Measurements from ENCODE around the gene ZDHHC8.

The ZDHHC8 gene, protein sequence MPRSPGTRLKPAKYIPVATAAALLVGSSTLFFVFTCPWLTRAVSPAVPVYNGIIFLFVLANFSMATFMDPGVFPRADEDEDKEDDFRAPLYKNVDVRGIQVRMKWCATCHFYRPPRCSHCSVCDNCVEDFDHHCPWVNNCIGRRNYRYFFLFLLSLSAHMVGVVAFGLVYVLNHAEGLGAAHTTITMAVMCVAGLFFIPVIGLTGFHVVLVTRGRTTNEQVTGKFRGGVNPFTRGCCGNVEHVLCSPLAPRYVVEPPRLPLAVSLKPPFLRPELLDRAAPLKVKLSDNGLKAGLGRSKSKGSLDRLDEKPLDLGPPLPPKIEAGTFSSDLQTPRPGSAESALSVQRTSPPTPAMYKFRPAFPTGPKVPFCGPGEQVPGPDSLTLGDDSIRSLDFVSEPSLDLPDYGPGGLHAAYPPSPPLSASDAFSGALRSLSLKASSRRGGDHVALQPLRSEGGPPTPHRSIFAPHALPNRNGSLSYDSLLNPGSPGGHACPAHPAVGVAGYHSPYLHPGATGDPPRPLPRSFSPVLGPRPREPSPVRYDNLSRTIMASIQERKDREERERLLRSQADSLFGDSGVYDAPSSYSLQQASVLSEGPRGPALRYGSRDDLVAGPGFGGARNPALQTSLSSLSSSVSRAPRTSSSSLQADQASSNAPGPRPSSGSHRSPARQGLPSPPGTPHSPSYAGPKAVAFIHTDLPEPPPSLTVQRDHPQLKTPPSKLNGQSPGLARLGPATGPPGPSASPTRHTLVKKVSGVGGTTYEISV

DNA sequence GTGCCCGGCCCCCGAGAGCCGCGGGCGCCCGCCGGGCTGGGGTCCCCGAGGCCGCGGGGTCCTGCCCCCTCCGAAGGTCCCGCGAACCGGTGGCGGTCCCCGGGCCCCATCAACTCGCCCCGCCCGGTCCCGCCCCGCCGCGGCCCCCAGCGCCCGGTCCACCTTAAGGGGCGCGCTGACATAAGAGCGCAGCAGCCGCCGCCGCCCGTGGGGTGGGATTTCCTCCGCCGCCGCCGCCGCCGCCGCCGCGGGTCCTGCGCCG is at the start of gene ZDHHC8:
TSS of gene ZDHHC8 (plus strand) at position 208 of the 262 bp plus-strand sequence. CDS start 144 bp downstream, outside the sequence.
- H3K27ac Mint-ChIP-seq = peak within 1 kb of the TSS; percentile 60
- peaks cover 27% of the 10 kb centered on the region for H3K4me1 Mint-ChIP-seq
- H3K27me3 Mint-ChIP-seq = no peaks in the 10 kb centered on the region
- H3K36me3 Mint-ChIP-seq = peaks cover 7% of the 10 kb centered on the region
- CTCF ChIA-PET = no interaction called here
- H3K9me3 Mint-ChIP-seq = no peaks in the 10 kb centered on the region
- DNase-seq = peak; percentile 61
- peak within 1 kb of the TSS; percentile 69 for H3K4me3 Mint-ChIP-seq

DNA sequence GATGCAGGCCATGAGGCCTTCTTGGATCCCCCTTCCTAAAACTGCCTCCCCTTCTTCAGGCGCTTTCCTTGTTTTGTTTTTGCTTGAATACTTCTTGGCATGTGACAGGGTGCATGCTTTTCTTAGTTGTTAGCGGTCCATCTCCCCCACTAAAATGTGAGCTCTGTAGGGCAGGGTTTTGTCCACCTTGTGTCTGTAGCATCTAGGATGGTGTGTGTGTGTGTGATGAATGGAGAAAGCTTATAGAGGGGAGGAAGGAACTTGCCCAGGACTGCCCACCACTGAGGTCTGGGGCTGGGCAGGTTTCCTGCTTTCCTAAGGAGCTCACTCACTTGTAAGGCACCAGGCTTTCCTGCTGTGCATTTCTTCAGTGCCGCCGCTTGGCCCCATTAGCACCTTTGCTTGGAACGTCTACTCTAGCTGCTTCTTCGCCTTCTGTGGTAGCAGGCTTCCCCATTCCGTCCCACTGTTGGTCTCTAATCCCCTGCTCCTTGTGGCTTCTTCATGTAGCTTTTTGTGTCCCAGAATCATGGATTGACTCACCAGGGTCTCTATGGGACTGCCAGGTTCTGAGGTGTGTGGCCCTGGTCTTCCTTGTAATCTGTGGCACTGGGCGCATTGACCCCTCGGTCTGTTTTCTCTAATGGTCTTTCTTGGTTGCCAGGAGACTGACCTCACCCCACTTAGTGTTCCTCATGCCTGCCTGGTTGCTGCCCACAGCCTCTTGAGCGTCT is 48.3 kb upstream of the ZDHHC8 start:
- peaks cover 40% of the 10 kb centered on the region for H3K36me3 Mint-ChIP-seq
- CTCF ChIA-PET = interaction anchor here (0.6 to 1.7 kb wide), 3 partner anchors 16 to 28 kb away, joined by 3 to 4 read pairs (median 4); no protein-coding TSS in a partner anchor
- H3K4me3 Mint-ChIP-seq = no peak overlapping the region
- H3K4me1 Mint-ChIP-seq = peaks cover 46% of the 10 kb centered on the region
- no peaks in the 10 kb centered on the region for H3K9me3 Mint-ChIP-seq
- H3K27me3 Mint-ChIP-seq = no peaks in the 10 kb centered on the region
- DNase-seq = no peak
- no peak overlapping the region for H3K27ac Mint-ChIP-seq

DNA sequence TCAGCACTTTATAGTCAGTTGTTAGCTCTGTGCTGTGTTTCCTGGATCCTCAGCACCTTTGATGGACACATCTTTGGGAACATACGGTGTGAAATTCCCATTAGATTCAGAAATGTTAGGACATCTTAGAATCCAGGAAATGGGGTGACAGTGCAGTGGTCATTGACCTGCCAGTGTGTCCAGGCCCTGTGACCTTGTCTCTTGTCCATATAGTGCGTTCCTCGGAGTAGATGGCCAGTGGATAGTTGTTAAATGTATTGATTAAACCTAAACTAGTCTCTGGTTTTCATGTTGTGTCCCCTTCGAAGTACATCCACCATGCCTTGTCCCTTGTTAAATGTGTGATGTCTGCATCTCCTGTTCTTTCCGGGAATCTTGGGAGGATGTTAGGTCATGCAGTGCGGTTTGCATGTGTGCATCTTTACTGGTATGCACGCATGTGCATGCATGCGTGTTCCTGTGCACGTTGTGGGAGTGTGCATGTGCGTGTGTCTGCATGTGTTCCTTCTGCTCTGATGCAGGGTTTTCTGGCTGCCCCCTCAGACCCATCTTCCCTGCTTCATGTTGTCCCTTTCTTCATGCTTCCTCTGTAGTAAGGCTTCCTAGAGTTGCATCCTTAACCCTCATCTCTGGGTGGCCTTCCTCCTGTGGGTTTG is 47.6 kb upstream of the ZDHHC8 start:
- CTCF ChIA-PET = interaction anchor here (0.8 to 1.7 kb wide), 2 partner anchors 18 to 27 kb away, joined by 3 to 4 read pairs; no protein-coding TSS in a partner anchor
- H3K27ac Mint-ChIP-seq = no peak overlapping the region
- DNase-seq = no peak
- no peaks in the 10 kb centered on the region for H3K9me3 Mint-ChIP-seq
- no peak overlapping the region for H3K4me3 Mint-ChIP-seq
- peaks cover 44% of the 10 kb centered on the region for H3K36me3 Mint-ChIP-seq
- no peaks in the 10 kb centered on the region for H3K27me3 Mint-ChIP-seq
- H3K4me1 Mint-ChIP-seq = peaks cover 46% of the 10 kb centered on the region

DNA sequence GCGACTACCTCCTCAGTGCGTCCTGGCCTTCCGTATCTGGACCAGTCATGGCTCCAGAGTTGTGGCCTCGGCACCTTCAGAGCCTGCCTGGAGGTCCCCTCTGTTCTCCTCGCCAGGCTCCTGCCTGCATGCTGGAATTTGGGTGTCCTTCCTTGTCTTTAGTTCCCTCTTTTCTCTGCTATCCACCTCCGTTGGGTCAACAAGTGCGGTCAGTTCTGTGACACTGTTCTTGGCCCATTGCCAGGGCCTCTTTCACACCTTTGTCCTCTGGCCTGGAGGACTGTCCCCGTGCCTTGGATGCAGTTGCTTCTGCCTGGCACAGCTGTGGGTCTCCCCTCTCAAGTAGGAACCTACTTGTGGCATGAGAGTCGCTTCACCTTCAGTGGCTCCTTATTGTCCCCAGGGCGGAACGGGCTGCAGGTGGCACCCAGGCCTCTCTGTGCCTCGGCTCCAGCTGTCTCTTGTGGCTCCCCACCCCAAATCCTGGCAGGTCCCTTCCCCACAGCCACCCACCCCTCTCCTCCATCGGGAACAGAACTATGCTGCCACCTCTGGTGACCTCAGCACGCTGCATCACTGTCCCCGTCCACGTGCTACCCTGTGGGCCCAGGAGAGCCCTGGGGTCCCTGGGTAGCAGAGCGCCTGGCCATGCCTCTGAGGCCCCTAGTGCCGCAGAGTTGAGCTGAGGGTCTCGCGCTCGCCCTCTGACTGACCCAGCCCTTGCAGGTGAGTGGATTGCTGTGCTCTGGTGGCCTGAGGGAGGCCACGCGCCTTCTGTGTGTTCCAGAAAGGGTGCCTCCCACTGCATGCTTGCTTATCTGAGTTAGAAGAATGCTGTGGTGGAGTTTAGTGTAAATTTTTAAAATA is 46.8 kb upstream of the ZDHHC8 start:
- Mint-ChIP-seq H3K4me1 (peaks cover 42% of the 10 kb centered on the region), H3K27me3 (no peaks in the 10 kb centered on the region), H3K9me3 (no peaks in the 10 kb centered on the region), H3K4me3 (no peak overlapping the region), H3K27ac (peak overlapping the region; percentile 31), H3K36me3 (peaks cover 50% of the 10 kb centered on the region)
- peak; percentile 48 for DNase-seq
- CTCF ChIA-PET = no interaction called here

DNA sequence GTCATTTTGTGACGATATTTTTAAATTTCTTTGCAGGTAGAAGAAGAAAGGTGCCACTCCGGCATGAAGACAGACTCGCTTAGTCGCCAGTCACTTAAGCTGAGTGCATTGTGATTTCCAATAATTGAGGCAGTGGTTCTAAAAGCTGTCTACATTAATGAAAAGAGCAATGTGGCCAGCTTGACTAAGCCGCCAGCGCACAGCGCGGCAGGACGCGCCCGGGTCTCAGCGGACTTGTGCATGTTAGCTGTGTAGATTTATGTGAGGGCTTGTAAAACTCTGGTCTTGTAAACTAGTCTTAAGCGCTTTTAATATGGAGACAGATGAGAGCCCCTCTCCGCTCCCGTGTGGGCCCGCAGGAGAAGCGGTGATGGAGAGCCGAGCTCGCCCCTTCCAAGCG is 46.0 kb upstream of the ZDHHC8 start:
- no peak overlapping the region for H3K4me3 Mint-ChIP-seq
- H3K27ac Mint-ChIP-seq = no peak overlapping the region
- CTCF ChIA-PET = interaction anchor here (1.4 kb wide), 1 partner anchor 115 kb away, joined by 5 read pairs; no protein-coding TSS in a partner anchor
- DNase-seq = no peak
- H3K4me1 Mint-ChIP-seq = peaks cover 40% of the 10 kb centered on the region
- no peaks in the 10 kb centered on the region for H3K9me3 Mint-ChIP-seq
- H3K36me3 Mint-ChIP-seq = peaks cover 55% of the 10 kb centered on the region
- no peaks in the 10 kb centered on the region for H3K27me3 Mint-ChIP-seq

DNA sequence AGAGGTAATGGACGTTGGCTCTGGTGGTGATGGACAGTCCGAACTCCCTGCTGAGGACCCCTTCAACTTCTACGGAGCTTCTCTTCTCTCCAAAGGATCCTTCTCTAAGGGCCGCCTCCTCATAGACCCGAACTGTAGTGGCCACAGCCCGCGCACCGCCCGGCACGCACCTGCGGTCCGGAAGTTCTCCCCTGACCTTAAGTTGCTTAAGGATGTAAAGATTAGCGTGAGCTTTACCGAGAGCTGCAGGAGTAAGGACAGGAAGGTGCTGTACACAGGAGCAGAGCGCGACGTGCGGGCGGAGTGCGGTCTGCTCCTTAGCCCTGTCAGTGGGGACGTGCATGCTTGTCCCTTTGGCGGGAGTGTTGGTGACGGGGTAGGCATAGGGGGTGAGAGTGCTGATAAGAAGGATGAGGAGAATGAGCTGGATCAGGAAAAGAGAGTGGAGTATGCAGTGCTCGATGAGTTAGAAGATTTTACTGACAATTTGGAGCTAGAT is 45.5 kb upstream of the ZDHHC8 start:
- no peaks in the 10 kb centered on the region for H3K27me3 Mint-ChIP-seq
- CTCF ChIA-PET = interaction anchor here (1.4 kb wide), 1 partner anchor 115 kb away, joined by 5 read pairs; no protein-coding TSS in a partner anchor
- no peaks in the 10 kb centered on the region for H3K9me3 Mint-ChIP-seq
- H3K4me1 Mint-ChIP-seq = peaks cover 35% of the 10 kb centered on the region
- DNase-seq = no peak
- H3K4me3 Mint-ChIP-seq = no peak overlapping the region
- H3K36me3 Mint-ChIP-seq = peaks cover 57% of the 10 kb centered on the region
- H3K27ac Mint-ChIP-seq = no peak overlapping the region

DNA sequence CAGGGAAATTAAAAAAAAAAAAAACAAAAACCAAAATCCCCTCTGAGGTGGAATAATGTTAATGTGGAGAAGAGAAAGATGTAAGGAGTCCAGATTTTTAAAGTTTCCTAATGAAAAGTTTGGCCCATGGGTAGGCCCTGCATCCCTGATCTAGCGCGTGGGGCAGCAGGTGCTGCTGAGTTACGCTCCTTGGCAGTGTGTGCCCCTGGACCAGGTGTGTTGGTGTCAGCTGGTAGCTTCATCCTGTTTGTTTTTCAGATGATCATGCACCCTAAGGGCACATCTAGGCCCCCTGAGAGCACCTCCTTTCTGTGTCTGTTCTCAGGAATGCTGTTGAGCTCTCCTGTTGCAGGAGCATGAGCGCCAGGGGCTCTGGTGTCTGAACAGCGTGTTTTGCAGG is 44.8 kb upstream of the ZDHHC8 start:
- H3K27me3 Mint-ChIP-seq = no peaks in the 10 kb centered on the region
- H3K9me3 Mint-ChIP-seq = no peaks in the 10 kb centered on the region
- H3K36me3 Mint-ChIP-seq = peaks cover 58% of the 10 kb centered on the region
- DNase-seq = no peak
- no peak overlapping the region for H3K4me3 Mint-ChIP-seq
- no peak overlapping the region for H3K27ac Mint-ChIP-seq
- peaks cover 29% of the 10 kb centered on the region for H3K4me1 Mint-ChIP-seq
- CTCF ChIA-PET = interaction anchor here (1.4 kb wide), 1 partner anchor 116 kb away, joined by 5 read pairs; no protein-coding TSS in a partner anchor

DNA sequence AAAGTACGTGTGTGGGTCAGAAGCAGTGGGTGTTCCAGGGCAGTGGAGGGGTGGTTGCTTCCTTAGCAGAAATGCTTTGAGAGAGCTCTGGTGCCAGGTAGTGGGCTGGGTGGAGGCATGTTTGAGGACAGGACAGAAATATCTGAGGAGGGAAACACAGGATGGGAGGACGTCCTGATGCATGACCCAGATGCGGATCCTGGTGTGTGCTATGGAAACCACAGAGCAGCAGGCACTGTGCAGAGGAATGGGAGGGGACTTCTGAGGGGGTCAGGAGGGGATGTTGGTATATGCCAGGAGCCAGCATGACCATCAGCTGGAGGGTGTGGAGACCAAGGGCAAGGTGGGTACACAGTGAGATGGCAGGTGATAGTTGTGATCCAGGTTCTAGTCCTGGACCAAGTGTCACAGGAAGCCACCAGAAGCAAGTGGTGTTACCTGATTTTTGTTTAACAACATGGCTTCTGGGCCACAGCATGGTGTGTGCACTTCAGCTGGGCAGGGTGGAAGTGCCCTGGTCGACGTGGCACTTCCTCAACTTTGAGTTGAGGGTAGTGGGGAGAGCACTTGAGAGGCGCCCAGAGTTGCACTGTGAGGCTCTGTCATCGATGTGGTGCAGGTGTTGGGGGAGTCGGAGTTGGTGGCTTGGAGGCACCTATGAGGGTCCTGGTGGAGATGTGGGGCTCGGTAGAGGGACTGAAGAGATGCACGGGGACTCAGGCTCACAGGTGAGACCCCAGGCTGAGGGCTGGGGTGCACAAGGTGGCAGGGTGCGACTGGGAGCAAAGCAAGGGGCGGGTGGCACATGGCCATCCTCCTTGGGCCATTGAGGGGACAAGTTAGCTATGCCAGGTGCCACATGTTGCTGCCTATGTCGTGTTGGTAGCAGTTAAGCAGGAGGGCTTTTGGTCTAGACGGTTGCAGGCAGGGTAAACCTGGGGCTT is 44.0 kb upstream of the ZDHHC8 start:
- Mint-ChIP-seq H3K27ac (no peak overlapping the region), H3K4me1 (peaks cover 24% of the 10 kb centered on the region), H3K4me3 (no peak overlapping the region), H3K9me3 (no peaks in the 10 kb centered on the region), H3K27me3 (no peaks in the 10 kb centered on the region), H3K36me3 (peaks cover 64% of the 10 kb centered on the region)
- no peak for DNase-seq
- CTCF ChIA-PET = no interaction called here

DNA sequence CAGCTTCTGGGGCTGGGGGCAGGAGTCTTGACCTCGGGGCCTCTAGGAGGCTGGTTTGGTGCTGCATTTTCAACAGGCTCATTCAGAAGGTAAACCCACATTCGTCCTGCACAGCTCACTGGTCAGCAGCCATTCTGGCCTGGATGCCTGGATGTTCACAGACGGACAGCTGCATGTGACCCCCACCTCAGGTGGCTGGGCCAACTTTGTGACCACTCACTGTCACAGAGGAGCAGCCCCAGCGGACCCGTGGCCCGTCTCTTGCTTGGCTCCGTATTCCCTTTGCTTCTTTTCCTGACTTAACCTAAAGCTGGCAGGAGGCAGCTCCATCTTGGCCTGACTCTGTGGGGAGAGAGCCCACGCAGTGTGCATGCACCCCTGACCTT is 43.3 kb upstream of the ZDHHC8 start:
- no peaks in the 10 kb centered on the region for H3K27me3 Mint-ChIP-seq
- H3K9me3 Mint-ChIP-seq = no peaks in the 10 kb centered on the region
- no peak overlapping the region for H3K4me3 Mint-ChIP-seq
- H3K27ac Mint-ChIP-seq = no peak overlapping the region
- H3K36me3 Mint-ChIP-seq = peaks cover 61% of the 10 kb centered on the region
- H3K4me1 Mint-ChIP-seq = peaks cover 17% of the 10 kb centered on the region
- DNase-seq = no peak
- CTCF ChIA-PET = no interaction called here

DNA sequence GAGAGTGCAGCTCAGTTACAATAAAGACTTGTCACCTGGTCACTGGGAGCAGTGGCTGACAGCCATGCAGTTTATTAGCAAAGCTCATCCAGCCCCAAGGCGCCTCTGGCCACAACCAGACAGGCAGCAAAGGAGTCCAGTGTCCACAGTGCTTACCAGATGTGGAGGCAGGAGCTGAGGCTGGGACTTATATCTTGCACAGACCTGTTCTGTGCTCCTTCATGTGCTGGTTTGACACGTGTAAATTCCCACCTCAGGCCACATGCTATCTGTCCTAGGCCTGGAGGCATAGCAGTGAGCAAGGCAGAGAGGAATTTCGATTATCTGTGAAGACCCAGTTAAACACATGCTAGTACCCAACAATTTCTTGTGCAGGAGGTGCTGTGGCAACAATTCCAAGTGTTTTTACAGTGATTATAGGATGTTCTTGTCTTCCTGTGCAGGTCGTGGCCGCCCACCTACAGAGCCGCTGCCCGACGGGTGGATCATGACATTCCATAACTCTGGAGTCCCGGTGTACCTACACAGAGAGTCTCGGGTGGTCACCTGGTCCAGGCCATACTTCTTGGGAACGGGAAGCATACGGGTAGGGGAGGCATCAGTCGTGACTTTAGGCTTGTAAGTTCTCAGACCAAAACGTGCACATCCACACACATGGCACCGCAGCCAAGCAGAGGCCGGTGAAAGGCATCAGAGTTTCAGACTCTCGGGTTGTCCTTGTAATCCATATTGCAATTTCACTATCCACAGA is 42.2 kb upstream of the ZDHHC8 start:
- H3K9me3 Mint-ChIP-seq = no peaks in the 10 kb centered on the region
- H3K4me3 Mint-ChIP-seq = no peak overlapping the region
- CTCF ChIA-PET = no interaction called here
- H3K27ac Mint-ChIP-seq = no peak overlapping the region
- peaks cover 9% of the 10 kb centered on the region for H3K4me1 Mint-ChIP-seq
- H3K27me3 Mint-ChIP-seq = no peaks in the 10 kb centered on the region
- H3K36me3 Mint-ChIP-seq = peaks cover 73% of the 10 kb centered on the region
- DNase-seq = no peak

DNA sequence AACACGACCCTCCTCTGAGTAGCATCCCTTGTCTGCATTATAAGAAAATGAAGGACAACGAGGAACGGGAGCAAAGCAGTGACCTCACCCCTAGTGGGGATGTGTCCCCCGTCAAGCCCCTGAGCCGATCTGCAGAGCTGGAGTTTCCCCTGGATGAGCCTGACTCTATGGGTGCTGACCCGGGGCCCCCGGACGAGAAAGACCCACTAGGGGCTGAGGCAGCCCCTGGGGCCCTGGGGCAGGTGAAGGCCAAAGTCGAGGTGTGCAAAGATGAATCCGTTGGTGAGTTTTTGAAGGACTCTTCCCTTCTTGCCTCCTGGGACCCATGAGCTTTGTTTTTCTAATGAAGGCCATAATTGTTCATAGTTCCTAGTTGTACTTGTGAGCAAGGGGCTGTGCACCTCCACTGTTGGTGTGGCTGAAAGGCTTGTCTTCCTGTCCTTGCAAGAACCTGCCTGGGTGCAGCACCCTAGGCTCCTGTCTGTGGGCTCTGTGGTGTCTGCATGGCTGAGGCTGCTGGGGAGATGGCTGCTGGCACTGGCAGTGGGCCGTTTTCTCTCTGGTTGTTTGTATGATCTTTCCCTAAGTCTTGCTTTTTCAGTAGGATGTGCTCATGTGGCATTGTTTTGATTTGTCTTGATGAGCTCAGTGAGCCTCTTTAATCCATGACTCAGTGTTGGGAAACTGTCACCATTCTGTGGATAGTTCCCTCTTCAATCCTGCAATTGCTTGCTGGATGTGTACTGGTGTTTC is 41.5 kb upstream of the ZDHHC8 start:
- CTCF ChIA-PET = no interaction called here
- Mint-ChIP-seq H3K9me3 (no peaks in the 10 kb centered on the region), H3K27me3 (no peaks in the 10 kb centered on the region), H3K36me3 (peaks cover 78% of the 10 kb centered on the region), H3K4me3 (no peak overlapping the region), H3K4me1 (peaks cover 7% of the 10 kb centered on the region), H3K27ac (no peak overlapping the region)
- no peak for DNase-seq

Data from activated naive CD4-positive, alpha-beta T cell treated with anti-CD3 and anti-CD28 coated beads, Interleukin-2, amount 10 ng/mL, durations not matched to agents 7 days and 5 days (primary cell).